ENCODE measurements around the gene FOXP4.

FOXP4 gene

GRCh38 chr6:41646026-41646795 is 100.0 kb downstream of the FOXP4 start:
- DNase-seq (ENCODE audit: extremely low read depth, low read depth): no peak
- no peak overlapping the region for H3K4me3 ChIP-seq (replicated peaks; ENCODE audit: low read depth, low read length)
- no peak for TF ChIP-seq CTCF (IDR thresholded peaks at IDR 0.05; ENCODE audit: low read depth, low read length, missing control alignments)

DNA sequence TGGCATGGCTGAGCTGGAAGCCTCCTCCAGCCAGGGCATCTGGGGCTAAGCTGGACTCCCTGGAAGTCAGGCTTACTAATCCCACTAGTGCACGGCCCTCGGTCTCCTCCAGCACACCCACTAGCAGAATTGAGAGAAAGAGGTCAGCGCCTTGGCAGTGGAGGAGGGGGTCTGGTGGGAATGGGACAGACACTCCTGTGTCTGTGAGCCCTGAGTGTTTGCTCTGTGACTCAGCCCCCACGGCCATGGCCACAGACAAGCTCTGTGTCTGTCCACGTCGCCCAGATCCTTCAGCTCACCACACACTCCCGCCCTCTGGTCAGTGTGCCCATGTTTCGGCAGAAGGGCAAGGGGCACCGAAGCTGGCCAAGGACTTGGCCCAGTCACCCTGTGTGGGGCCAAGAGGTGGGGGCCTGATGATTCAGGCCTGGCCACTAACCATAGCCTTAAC is 100.9 kb downstream of the FOXP4 start:
- no peak for DNase-seq (ENCODE audit: extremely low read depth, low read depth)
- H3K4me3 ChIP-seq (replicated peaks; ENCODE audit: low read depth, low read length): no peak overlapping the region
- no peak for TF ChIP-seq CTCF (IDR thresholded peaks at IDR 0.05; ENCODE audit: low read depth, low read length, missing control alignments)

- DNase-seq (ENCODE audit: extremely low read depth, low read depth): no peak
- no peak overlapping the region for H3K4me3 ChIP-seq (replicated peaks; ENCODE audit: low read depth, low read length)
- no peak for TF ChIP-seq CTCF (IDR thresholded peaks at IDR 0.05; ENCODE audit: low read depth, low read length, missing control alignments)
Measured at GRCh38 chr6:41648070-41648585, 101.9 kb downstream of the FOXP4 start.

GRCh38 chr6:41648921-41649320 is 102.7 kb downstream of the FOXP4 start:
- no peak for DNase-seq (ENCODE audit: extremely low read depth, low read depth)
- no peak for TF ChIP-seq CTCF (IDR thresholded peaks at IDR 0.05; ENCODE audit: low read depth, low read length, missing control alignments)
- H3K4me3 ChIP-seq (replicated peaks; ENCODE audit: low read depth, low read length): no peak overlapping the region

GRCh38 chr6:41649596-41649995 is 103.4 kb downstream of the FOXP4 start:
- DNase-seq (ENCODE audit: extremely low read depth, low read depth): no peak
- H3K4me3 ChIP-seq (replicated peaks; ENCODE audit: low read depth, low read length): no peak overlapping the region
- no peak for TF ChIP-seq CTCF (IDR thresholded peaks at IDR 0.05; ENCODE audit: low read depth, low read length, missing control alignments)

DNA sequence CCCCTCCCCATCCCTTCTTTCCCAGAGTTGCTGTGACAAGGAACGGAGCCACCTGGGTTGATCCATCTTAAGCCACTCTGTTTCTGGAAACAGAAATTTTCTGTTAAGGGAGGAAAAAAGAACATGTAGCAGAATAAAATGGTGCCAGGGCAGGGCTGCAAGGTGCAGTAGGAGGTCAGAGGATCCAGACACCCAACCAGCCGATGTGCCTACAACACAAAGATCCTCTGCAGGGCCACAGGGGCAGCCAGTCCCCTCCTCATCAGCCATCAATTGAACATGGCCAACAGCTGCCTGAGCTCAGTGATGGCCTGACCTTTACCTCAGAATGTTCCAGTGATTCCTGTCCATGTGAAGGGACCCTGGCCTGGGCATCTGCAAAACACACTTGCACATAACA is 103.9 kb downstream of the FOXP4 start:
- H3K4me3 ChIP-seq (replicated peaks; ENCODE audit: low read depth, low read length): no peak overlapping the region
- TF ChIP-seq CTCF (IDR thresholded peaks at IDR 0.05; ENCODE audit: low read depth, low read length, missing control alignments): no peak
- no peak for DNase-seq (ENCODE audit: extremely low read depth, low read depth)

Data from HFF-Myc (cell line).